GM12878 (cell line): ENCODE results near the gene RALGAPA2. TPM values are rescaled to one million over a fixed set of nuclear protein-coding genes. Genes with fewer than 3 reads are reported as not detected.

ENCODE experiments used
- ATF3 ChIP-seq: IDR thresholded peaks from 2 replicates; pipeline ENCODE4 v1.6.1; 2011; ENCODE audit warnings: low read depth, mild to moderate bottlenecking, low read length, moderate library complexity, borderline replicate concordance; ENCODE audit errors: extremely low read depth
- BCLAF1 ChIP-seq: fragments of 450-650 bp; IDR thresholded peaks from 2 replicates; pipeline ENCODE4 v1.6.1; 2017; ENCODE audit warnings: antibody characterized with exemption, mild to moderate bottlenecking, moderate library complexity
- BHLHE40 ChIP-seq, 2 experiments: fragments of 450-650 bp in 1 of 2; IDR thresholded peaks; 2 replicates each; pipeline ENCODE4 v1.6.1; 2011 to 2017; ENCODE audit warnings: low read depth in 2 of 2, borderline replicate concordance in 1 of 2, improper control_type of control experiment in 1 of 2, low read length in 1 of 2, mild to moderate bottlenecking in 1 of 2
- BMI1 ChIP-seq: fragments of 450-650 bp; IDR thresholded peaks from 2 replicates; pipeline ENCODE4 v1.6.1; 2016; ENCODE audit warnings: mild to moderate bottlenecking, moderate library complexity, borderline replicate concordance
- EGR1 ChIP-seq, 2 experiments: IDR thresholded peaks; 1 replicate in 1 of 2; 2 replicates in 1 of 2; pipeline ENCODE4 v1.6.1; 2011 to 2012; ENCODE audit warnings: low read depth in 2 of 2, low read length in 2 of 2, borderline replicate concordance in 1 of 2, mild to moderate bottlenecking in 1 of 2, moderate library complexity in 1 of 2
- FOS ChIP-seq: IDR thresholded peaks from 3 replicates; pipeline ENCODE4 v1.6.1; 2011; ENCODE audit warnings: borderline replicate concordance; ENCODE audit not compliant: insufficient read length; ENCODE audit errors: extremely low read depth
- HCFC1 ChIP-seq: fragments of 150-350 bp; IDR thresholded peaks from 2 replicates; pipeline ENCODE4 v1.6.1; 2014; ENCODE audit warnings: low read length
- IRF3 ChIP-seq: fragments of 450-650 bp; IDR thresholded peaks from 2 replicates; pipeline ENCODE4 v1.6.1; 2014; ENCODE audit warnings: mild to moderate bottlenecking
- MAX ChIP-seq: IDR thresholded peaks from 2 replicates; pipeline ENCODE4 v1.6.1; 2012; ENCODE audit warnings: low read depth, low read length, improper control_type of control experiment
- MEF2A ChIP-seq: IDR thresholded peaks from 2 replicates; pipeline ENCODE4 v1.6.1; 2011; ENCODE audit warnings: low read depth, mild to moderate bottlenecking, low read length, moderate library complexity; ENCODE audit not compliant: insufficient read depth
- MXI1 ChIP-seq: fragments of 150-350 bp; IDR thresholded peaks from 2 replicates; pipeline ENCODE4 v1.6.1; 2011; ENCODE audit warnings: low read depth, mild to moderate bottlenecking, inconsistent platforms, low read length, improper control_type of control experiment
- NR2C2 ChIP-seq: IDR thresholded peaks from 2 replicates; pipeline ENCODE4 v1.6.1; 2011; ENCODE audit warnings: borderline replicate concordance, low read depth; ENCODE audit not compliant: control insufficient read depth, insufficient read length
- NR2F1 ChIP-seq: fragments of 450-650 bp; conservative IDR thresholded peaks from 2 replicates; pipeline ENCODE4 v1.6.1; 2017; ENCODE audit warnings: mild to moderate bottlenecking
- PRDM15 ChIP-seq: fragments of 450-650 bp; formaldehyde crosslinking; IDR thresholded peaks from 2 replicates; pipeline ENCODE4 v1.4.0; 2020; ENCODE audit warnings: mild to moderate bottlenecking, moderate library complexity
- RUNX3 ChIP-seq: IDR thresholded peaks from 2 replicates; pipeline ENCODE4 v1.6.1; 2012; ENCODE audit warnings: low read length, inconsistent platforms
- SPI1 ChIP-seq: IDR thresholded peaks from 2 replicates; pipeline ENCODE4 v1.6.1; 2011; ENCODE audit warnings: low read depth, mild to moderate bottlenecking, low read length, moderate library complexity, borderline replicate concordance; ENCODE audit not compliant: insufficient read depth
- YBX1 ChIP-seq: fragments of 450-650 bp; IDR thresholded peaks from 2 replicates; pipeline ENCODE4 v1.6.1; 2016; ENCODE audit warnings: antibody characterized with exemption
- ZBTB33 ChIP-seq: fragments of 450-650 bp; IDR thresholded peaks from 2 replicates; pipeline ENCODE4 v1.6.1; 2017; ENCODE audit warnings: mild to moderate bottlenecking
- ZNF384 ChIP-seq: IDR thresholded peaks from 2 replicates; pipeline ENCODE4 v1.6.1; 2012; ENCODE audit warnings: low read depth, mild to moderate bottlenecking, low read length, improper control_type of control experiment, borderline replicate concordance
- polyA plus RNA-seq, 11 experiments: library from polyadenylated mRNA; depleted of rRNA in 4 of 11; unstranded in 6 of 11; stranded (reverse) in 5 of 11; fragments of >200 nt; fragmentation: Nextera tagmentation in 4 of 11; fragmentation: Illumina TruSeq in 1 of 11; extraction: Ambion mirVana in 4 of 11; extraction: Trizol in 1 of 11; gene quantifications; 1 replicate in 1 of 11; 2 replicates in 10 of 11; pipeline versions ENCODE4 v1.2.1 to v1.2.3, GENCODE V29; 2011 to 2016; ENCODE audit warnings: inconsistent platforms in 2 of 11, missing spikeins in 2 of 11, low read depth in 1 of 11
- total RNA-seq, 4 experiments: library from RNA; depleted of rRNA in 3 of 4; stranded (reverse); fragments of >200 nt in 3 of 4; fragmentation: Illumina TruSeq in 1 of 4; extraction: Trizol in 1 of 4; gene quantifications; 2 replicates each; pipeline versions ENCODE4 v1.2.1 to v1.2.3, GENCODE V29; 2013 to 2021

Gene RALGAPA2
- total and polyA plus RNA-seq, 10 of the 15 experiments (the other 5 are each of a cell fraction or from before 2014, with no cell fraction given), result 2.9 to 29.4 (median 19.6) TPM

- TF ChIP-seq IRF3 (no peak), MXI1 (no peak), PRDM15 (CRISPR knock-in tag) (no peak), FOS (no peak), RUNX3 (peak; percentile 98), NR2F1 (peak; percentile 73; the same call in 1 of the 2 replicates), BHLHE40 (IDR thresholded peaks at IDR 0.05; ENCODE audit: borderline replicate concordance in 1 of 2, low read depth in 2 of 2, low read length in 1 of 2) (peak; percentile 67 to 85), BCLAF1 (no peak), SPI1 (no peak), EGR1 (IDR thresholded peaks at IDR 0.05; ENCODE audit: borderline replicate concordance in 1 of 2, low read depth in 2 of 2, low read length in 2 of 2) (no peak), BMI1 (peak; percentile 25; the same call in 1 of the 2 replicates), YBX1 (no peak), MAX (no peak), NR2C2 (no peak), ZNF384 (no peak), ATF3 (no peak), HCFC1 (no peak), ZBTB33 (no peak), MEF2A (peak; percentile 51; the same call in 1 of the 2 replicates)
Measured at GRCh38 chr20:20466341-20466879, 246.0 kb downstream of the RALGAPA2 start (continued).
